Upper lobe of left lung (tissue), 4 donors: ENCODE results near the gene KIF5A.

Experiments
- CTCF ChIP-seq, 6 experiments: fragments of 450-650 bp in 4 of 6; fragments of 200-600 bp in 2 of 6; sonication (generic) in 2 of 6; IDR thresholded peaks; one replicate each; pipeline ENCODE4 v1.5.1; 2016 to 2019; ENCODE audit warnings: antibody characterized with exemption in 6 of 6
- EP300 ChIP-seq, 4 donors: sonication (generic); formaldehyde crosslinking; IDR thresholded peaks; one replicate each; pipeline ENCODE4 v1.5.1; 2017; ENCODE audit warnings: antibody characterized with exemption in 4 of 4, control low read depth in 2 of 4
- POLR2A ChIP-seq, 4 donors: fragments of 450-650 bp; IDR thresholded peaks; one replicate each; pipeline ENCODE4 v1.5.1; 2016 to 2017; ENCODE audit warnings: antibody characterized with exemption in 4 of 4, mild to moderate bottlenecking in 2 of 4
- POLR2AphosphoS5 ChIP-seq, 2 donors: sonication (generic); formaldehyde crosslinking; IDR thresholded peaks; one replicate each; pipeline ENCODE4 v1.5.1; 2017; ENCODE audit warnings: antibody characterized with exemption in 2 of 2

GRCh38 chr12:57585156-57585555 lies 35.3 kb downstream of the KIF5A start:
- TF ChIP-seq POLR2A (IDR thresholded peaks at IDR 0.05) (no peak), POLR2AphosphoS5 (IDR thresholded peaks at IDR 0.05) (no peak), CTCF (IDR thresholded peaks at IDR 0.05) (no peak), EP300 (IDR thresholded peaks at IDR 0.05) (no peak)
